Glomerular endothelial cell (primary cell): ENCODE results near the gene DYSF. TPM values are rescaled to one million over a fixed set of nuclear protein-coding genes. Genes with fewer than 3 reads are reported as not detected.
"Not testable (repeated sequence)": the region's sequence is repeated elsewhere in the genome, so short reads cannot be mapped to it uniquely, and the experiment has no call there.

Experiments
- DNase-seq: peaks from one replicate; pipeline ENCODE4 v3.0.0-alpha.2; 2011; ENCODE audit warnings: low read depth, low spot score; ENCODE audit errors: extremely low read depth
- total RNA-seq: library from RNA; depleted of rRNA; stranded (reverse); fragments of >200 nt; gene quantifications from 2 replicates; pipeline ENCODE4 v1.2.3, GENCODE V29; 2015

Gene DYSF
- total RNA-seq, 1 donor from 2014 or later: 300 TPM

DNA sequence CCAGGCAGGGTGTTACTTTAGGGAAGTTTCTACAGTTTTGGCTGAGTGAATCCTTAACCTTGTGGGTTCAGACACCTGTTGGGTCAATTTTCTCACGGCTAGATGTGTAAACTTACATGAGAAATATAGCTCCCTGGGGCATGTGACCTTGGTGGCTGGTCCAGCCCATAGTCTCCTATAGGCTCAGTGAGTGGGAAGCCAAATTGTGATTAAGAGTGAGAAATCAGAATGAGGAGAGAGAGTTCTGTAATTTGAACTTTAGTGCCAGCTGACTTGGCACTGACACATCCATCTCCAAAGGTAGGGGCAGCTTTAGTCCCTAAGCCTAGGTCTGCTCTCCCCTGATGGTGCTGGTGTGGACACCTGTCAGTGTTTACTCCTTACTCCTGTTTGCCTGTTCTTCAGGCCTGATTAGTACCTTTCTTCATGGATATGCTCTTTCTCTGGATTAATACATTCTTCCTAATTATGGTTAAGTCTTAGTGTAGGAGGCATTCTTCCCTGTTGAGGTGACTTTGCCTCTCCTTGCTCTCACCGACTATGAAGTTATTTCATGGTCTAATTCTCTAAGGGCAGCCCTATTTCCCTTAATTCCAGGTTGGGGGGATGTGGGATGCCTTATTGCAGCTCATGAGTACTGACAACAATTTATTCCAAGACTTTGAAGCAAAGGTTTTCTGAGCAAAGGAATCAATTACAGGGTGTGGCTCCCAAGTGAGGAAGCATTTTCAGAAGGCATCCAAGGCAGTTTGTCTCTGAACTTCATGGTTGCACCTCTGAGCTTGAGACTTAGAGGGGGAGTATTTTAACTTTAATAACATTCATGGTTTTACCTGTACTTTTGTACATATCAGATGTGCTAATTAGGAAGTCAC lies 177.3 kb downstream of the DYSF start:
- no peak for DNase-seq

DNA sequence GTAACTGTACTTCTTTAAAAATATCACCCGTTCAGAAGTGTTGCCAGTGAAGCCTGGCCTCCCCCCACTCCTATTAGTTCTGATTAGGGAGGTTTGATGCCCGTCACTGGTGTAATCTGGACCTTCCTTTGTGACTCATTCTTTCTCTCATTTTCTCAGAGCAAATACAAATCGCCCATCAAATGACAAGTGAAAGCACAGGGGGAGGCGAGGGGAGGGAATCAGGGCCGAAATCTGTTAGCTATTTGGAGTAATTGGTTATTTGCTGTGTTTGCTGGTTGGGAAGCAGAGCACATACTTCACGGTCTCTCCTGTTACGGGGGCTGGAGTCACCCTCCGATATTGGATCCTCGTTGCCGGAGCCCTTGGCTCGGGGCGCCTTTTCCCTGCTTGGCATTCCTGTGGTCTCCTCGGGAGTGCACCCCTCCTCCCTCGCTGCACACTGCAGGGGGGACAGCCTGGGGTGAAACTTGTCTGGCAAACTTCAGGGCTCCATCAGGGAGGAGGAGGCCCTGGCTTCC lies 178.1 kb downstream of the DYSF start:
- DNase-seq: no peak

DNA sequence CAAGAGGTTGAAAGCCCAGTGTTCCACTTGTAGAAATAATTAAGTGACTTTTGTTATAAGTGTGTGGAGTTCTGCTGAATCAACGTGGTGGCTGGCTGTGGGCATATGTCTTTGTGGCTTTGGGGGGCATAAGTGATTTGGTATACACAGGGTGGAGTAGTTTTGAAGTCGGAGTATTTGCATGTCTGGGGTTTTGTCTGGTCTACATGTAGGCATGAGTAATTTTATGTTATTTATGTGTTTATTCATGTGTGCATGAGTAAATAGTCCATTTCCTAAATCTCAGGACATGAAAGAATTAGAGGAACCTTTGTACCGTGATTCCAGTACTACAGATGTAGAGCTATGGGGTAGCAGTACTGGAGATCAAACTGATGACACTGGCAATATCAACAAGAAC lies 179.7 kb downstream of the DYSF start:
- no peak for DNase-seq

DNA sequence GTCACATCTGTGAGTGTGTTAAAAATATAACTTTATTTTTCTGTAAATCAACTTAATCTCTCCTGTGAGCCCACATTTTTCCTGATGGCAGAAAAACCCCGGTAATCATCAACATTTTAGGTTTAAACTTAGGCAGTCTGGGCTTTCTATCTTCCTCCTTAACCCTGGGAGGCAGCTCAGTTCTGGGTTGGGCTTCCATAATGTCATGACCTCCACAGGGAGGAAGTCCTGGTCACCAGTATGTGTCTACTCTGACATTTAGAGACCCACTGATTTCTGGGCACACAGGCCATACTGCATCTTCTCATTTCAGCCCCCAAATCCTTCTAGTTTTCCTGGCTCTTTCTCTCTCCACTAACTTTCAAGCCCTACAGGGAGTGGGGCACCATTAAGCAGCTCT lies 181.2 kb downstream of the DYSF start:
- DNase-seq: no peak

DNA sequence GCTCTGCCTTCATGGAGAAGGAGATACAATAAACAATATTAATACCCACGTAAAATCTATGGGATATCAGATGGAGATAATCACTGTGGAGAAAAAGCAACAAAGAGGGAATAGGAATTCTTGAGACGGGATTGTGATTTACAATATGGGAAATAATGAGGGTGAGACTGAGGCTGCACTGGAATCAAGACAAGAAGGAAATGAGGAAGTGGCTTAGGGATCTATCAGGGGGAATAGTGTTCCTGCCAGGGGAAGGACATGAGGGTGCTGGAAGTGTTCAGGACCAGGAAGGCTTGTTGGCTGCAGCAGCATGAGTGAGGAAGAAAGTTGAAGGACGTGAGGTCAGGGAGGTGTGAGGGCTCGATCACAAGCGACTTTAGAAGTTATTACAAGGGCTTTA lies 182.4 kb downstream of the DYSF start:
- DNase-seq: no peak

DNA sequence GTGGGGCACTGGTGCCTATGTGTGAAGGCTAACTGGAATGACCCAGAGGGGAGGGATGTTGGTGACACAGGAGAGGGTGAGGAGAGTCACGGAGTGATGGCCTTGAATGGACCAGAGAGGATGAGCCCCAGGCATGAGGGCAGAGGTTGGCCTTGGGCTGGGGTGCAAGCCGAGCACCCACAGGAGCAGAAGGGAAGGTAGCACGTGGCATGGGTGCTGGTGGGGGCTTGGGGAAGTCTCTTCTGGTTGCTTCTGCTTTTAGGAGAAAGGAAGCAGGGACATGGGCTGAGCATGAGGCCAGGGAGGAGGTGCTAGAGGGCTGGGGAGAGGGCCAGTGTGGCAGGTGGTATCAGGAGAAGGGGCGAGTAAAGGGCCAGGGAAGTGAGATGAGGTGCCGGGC lies 183.8 kb downstream of the DYSF start:
- no peak for DNase-seq

DNA sequence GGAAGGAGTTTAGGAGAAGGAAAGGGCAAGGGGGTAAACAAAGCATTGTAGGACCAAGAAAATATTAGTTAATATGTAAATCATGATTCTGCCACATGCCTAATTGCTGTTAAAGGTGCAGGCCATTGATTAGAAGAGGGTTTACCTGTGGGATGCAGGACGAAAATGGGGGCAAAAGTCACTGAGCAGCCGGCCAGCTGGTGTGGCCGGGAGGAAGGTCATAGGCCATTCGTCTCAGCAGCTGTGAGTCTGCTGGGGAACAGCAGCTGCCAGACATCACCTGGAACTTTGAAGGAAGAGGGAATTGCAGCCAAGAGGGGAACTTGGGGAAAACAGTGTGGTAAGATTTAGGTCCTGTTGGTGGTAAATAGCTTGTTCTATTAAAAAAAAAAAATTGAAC lies 184.4 kb downstream of the DYSF start:
- DNase-seq: no peak

DNA sequence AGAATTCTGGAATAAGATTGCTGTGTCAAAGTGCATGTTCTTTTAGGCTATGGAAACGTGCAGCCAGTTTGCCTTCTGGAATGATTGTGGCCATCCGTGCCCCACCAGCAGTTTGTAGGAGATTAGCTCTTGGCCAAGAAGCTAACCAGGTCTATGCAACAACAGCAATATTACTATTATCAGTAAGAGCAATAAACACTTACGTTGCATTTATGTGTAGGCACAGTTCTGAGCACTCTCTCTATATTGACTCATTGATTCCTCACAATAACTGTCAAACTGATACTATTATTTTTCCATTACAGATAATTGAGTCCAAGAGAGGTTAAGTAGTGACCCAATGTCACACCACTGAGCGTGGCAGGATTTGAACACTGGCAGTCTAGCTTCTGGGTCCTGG lies 186.4 kb downstream of the DYSF start:
- DNase-seq: no peak

DNA sequence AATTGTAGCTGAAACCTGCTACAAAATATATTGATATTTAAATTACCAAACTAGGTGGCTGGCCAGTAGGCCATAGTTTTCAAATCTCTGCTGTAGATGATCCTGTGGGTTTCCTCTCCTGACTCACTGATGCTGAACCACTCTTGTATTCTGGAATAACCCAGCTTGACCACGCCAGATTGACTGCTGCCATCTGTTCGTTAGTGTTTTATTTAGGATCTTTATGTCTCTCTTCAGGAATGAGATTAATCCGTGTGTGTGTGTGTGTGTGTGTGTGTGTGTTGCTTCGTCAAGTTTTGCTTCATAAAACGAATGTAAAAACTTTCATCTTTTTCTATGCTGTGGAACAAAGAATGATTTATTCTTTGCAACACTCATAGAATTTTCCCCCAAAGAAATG lies 187.1 kb downstream of the DYSF start:
- DNase-seq: no peak

DNA sequence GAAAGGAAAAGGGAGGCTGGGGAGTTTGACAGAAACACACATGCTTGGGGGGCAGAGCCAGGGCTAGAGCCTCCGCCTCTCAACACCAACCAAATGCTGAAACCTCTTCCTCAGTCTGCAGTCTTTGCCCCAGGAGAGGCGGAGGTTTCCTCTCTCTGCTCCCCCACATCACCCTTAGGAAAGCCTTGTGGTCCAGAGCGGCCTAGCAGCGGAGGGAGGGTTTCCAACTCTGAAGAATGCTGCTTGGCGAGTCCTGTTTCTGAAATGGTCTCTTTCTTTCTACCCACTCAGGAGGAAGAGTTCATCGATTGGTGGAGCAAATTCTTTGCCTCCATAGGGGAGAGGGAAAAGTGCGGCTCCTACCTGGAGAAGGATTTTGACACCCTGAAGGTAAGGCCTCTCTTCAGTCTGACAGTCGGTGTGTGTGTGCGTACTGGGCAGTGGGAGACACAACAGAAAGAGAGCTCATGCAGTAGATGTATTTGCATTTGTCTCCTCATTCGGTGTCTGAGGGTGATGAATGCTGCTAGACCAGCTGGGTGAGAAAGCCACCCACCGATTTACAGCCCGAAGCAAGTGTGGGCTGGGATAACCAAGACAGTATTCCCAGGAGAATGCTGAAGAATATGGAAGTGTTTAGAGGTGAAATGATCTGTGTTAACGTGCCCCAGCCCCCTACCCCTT lies 190.5 kb downstream of the DYSF start:
- DNase-seq: no peak

DNA sequence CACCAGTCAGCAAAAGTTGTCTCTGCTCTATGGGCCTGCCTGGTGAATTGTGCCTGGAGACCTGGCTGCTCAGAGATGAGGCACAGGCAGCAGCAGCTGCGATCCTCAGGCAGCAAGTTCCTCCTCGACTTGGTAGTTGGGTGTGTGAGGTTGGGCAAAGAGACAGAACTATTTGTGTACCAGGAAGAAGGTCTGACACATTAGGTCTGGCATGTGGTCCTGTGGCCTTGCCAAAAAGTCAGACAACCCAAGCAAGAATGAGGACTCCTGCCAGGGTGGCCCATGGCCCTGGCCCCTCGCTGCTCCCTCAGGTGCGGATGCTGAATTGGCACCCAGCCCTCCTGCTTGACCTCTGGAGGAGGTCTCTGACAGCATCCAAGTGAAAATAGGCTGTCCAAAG lies 192.7 kb downstream of the DYSF start:
- no peak for DNase-seq

DNA sequence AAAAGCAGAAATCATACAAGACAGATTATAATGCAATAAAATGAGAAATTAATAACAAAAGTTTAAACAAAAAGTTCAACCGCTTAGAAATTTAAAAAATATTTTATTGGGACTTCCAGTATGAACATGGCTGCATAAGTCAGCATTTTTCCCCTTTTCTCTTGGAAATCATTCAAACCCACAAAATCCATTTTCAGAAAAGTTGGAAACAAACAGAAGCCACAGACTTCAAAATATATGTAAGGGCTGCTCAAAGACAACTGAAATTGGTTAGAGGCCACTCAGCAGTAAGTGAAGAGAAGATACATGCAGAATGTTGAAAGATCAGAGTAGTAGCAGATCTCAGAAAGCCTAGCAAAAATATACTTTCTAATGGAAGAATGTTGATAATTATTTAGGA lies 194.0 kb downstream of the DYSF start:
- DNase-seq: no peak

DNA sequence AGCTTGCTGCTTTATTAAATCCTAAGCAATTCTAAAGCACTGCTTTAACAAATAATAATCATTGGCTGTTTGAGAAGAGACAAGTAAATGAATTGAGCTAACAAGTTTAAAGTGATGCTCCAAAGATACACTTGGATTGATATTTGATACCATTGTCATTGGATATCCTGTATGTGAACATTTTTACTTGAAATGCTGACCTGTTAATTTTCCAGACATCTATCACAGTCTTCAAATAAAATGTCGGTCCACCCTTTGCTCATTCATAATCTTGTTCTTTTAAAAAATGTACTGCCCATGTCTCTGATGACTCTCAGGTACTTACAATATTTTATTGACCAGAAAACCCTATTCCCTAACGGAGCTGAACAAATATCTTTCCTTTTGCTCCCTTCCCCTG lies 202.1 kb downstream of the DYSF start:
- DNase-seq: no peak

DNA sequence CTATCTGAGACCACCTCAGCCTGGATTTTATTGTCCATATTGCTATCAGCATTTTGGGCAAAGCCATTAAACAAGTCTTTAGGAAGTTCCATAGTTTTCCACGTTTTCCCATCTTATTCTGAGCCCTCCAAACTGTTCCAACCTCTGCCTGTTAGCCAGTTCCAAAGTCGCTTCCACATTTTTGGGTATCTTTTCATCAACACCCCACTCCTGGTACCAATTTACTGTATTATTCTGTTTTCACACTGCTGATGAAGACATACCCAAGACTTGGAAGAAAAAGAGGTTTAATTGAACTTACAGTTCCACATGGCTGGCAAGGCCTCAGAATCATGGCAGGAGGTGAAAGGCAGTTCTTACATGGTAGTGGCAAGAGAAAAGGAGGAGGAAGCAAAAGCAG lies 204.9 kb downstream of the DYSF start:
- not testable (repeated sequence) for DNase-seq

DNA sequence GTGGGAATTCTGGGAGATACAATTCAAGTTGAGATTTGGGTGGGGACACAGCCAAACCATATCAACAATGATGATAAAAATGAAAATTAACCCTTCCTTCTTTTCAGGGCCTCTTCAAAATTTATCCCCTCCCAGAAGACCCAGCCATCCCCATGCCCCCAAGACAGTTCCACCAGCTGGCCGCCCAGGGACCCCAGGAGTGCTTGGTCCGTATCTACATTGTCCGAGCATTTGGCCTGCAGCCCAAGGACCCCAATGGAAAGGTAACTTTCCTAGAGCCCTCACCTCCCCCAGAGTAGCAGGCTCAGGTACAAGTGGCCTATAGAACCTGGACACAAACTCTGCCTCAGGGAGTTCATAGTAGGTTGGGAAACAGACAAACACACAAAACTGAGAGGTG lies 205.4 kb downstream of the DYSF start:
- no peak for DNase-seq

DNA sequence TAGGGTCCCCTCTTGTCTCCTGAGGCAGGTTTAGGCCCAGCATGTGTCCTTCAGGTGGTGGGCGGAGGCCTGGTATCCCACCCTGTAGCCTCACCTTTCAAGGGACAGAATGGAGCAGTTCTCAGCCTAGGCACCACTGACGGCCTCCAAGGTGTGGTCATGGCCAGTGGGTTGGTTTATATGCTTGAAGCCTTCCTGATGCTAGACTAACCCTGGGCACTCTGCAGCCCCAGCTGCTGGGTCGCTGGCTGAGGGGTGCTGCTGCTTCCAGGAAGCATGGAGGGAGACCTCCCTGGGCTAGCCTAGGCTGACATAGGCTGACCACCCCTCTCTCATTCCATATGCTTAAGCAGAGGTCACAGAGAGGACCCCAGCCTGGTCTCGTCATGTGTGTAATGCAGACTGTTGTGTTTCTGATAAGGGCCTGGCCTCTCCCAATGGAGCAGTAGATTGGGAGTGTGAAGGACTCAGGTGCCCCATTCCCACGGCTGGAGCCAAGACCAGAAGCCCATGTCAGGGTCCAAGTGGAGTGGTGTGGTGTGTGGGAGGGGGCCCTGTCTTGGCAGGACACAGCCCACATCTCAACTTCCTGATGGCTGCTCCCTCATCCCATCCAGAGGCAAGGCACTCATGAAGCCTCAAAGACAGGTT lies 206.6 kb downstream of the DYSF start:
- DNase-seq: no peak

DNA sequence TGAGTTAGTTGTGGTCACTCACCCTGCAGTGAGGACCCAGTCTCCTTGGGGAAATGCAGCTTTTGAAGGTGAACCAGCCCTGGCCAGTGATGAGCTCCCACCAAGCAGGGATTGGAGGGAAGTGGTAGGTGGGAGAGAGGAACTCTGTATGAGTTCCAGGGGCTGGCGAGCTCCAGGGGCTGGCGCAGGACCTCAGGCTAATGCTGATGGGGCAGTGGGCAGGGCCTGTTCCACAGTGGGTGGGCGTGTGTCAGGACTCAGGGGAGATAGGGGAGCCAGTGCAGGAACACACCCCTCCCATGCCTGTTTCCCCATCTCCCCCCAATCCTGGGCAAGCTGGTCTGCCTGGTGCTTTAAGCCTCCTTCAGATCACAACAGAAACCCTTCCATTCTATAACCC lies 208.4 kb downstream of the DYSF start:
- DNase-seq: no peak

DNA sequence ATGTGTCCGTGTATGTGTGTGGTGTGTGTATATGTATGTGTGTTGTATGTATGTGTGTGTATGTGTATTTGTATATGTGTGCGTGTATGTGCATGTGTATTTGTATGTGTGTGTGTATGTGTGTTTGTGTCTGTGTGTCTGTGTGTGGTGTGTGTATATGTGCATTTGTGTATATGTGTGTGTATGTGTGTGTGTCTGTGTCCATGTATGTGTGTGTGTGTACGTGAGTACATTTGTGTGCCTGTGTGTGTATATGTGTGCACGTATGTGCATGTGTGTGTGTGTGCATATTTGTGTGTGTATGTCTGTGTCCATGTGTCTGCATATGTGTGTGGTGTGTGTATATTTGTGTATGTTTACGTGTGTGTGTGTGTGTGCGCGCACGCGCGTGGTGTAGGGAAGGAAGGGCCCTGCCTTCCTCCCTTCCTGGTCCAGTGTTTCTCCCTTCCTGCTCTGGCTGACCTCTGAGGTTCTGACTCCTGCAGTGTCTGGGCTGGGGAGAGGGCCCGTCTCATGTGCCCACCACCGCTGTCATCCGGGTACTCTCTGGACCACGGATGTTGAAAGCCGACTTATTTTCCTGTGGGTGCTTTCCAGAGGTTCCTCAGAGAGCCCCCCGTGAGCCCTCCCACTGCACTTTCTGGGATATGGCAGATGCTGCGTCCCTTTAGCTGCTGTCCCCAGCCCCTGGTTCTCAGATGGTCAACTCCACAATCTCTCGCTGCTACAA lies 209.5 kb downstream of the DYSF start:
- no peak for DNase-seq

DNA sequence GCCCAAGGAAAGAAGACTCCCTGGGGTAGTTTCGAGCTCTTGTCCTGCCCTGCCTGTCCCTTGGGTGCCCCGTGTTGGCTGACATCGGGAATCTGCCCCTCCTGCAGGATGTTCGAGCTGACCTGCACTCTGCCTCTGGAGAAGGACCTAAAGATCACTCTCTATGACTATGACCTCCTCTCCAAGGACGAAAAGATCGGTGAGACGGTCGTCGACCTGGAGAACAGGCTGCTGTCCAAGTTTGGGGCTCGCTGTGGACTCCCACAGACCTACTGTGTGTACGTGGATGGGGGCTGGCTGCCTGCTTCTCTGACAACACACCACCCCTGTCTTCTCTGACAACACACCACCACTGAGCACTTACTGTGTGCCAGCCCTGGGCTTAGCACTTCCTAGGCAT lies 210.8 kb downstream of the DYSF start:
- DNase-seq: no peak

DNA sequence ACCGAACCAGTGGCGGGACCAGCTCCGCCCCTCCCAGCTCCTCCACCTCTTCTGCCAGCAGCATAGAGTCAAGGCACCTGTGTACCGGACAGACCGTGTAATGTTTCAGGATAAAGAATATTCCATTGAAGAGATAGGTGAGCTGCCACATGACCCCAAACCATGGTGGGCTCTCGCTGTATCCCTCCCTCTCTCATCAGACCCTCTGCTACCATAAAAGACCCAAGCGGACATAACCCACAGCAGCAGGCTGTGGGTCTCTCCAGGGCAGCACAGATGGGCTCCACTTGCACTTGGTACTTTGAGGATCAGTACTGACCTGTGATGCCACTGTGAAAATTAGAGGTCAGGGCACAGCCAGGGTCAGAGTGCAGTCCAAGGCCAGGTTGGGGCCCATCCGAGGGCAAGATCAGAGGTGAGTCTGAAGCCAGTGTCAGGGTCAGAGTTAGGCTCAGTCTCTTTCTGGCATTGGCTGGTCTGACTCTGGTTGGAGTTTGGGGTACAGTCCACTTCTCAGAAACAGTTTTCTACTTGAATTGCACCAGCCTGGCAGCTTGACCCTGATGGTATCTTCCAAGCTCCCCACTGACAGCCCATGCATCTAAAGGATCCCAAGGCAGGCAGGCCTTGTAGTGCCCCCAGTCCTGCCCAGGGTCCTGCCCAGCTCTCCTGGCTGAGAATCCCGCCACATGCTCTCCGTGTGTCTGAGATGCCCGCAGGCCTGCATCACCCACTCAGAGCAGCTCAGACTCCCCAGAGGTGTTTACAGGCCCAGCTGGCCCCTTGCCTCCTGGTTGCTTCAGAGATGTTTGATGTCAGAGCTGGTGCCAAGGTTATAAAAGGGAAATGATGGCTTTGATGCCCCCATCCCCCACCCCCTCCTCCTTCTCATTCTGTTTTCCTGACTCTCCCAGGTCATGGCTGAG lies 212.1 kb downstream of the DYSF start:
- no peak for DNase-seq
